ENCODE measurements around the gene MAVS. TPM values are rescaled to one million over a fixed set of nuclear protein-coding genes. Genes with fewer than 3 reads are reported as not detected.

The MAVS gene
- polyA plus RNA-seq (2013, experiment 1 of 2) = 9.5 TPM
- 12.2 TPM for polyA plus RNA-seq (2013, experiment 2 of 2)

GRCh38 chr20:3846740-3847428 is at the start of gene MAVS:
Gene MAVS (plus strand): TSS chr20:3846834. CDS start chr20:3854625, 7,791 bp downstream.
- Histone ChIP-seq H3K27ac (ENCODE audit: low read depth, low read length) (peak within 1 kb of the TSS; percentile 64), H3K4me3 (ENCODE audit: low read length) (peak within 1 kb of the TSS; percentile 98)
- WGBS = under 1% methylated on average over 72 of the region's 72 CpGs

DNA sequence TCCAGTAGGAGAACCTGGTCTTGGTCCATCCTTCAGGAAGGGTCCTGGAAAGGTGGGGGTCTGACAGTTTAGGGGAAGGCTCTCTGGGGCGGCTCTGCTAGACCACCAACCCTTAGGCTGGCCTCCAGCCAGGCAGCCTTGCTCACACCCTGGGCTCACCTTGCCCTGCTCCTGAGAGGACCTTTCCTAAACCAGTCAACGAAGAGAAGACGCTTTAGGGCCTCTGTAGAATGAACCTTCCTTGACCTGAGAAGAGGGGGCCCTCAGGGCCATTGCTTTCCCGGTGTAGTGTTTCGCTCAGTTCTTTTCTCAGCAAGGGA is 49.4 kb upstream of the MAVS start:
- WGBS = 71% methylated on average over 5 of the region's 5 CpGs
- H3K4me1 ChIP-seq (ENCODE audit: insufficient read depth, low read length) = peaks cover 38% of the 10 kb centered on the region
- no peak overlapping the region for H3K27ac ChIP-seq (ENCODE audit: low read depth, low read length)
- H3K27me3 ChIP-seq (ENCODE audit: insufficient read depth, low read length) = peaks cover 10% of the 10 kb centered on the region; the same call in 1 of the 2 replicates
- no peaks in the 10 kb centered on the region for H3K9me3 ChIP-seq (ENCODE audit: insufficient read depth, low read depth, low read length)
- H3K36me3 ChIP-seq (ENCODE audit: insufficient read depth, low read length) = peaks cover 15% of the 10 kb centered on the region
- peak overlapping the region; percentile 75 for H3K4me3 ChIP-seq (ENCODE audit: low read length)
- 0 out of 2 replicates have a peak overlapping the region, but pooled peaks have one; percentile 5 for H3K9ac ChIP-seq (ENCODE audit: low read depth, low read length)

More at GRCh38 chr20:3846740-3847428, at the start of gene MAVS:
- Histone ChIP-seq H3K4me1 (ENCODE audit: insufficient read depth, low read length) (no peaks in the 10 kb centered on the region), H3K36me3 (ENCODE audit: insufficient read depth, low read length) (no peaks in the 10 kb centered on the region), H3K9ac (ENCODE audit: low read depth, low read length) (peak within 1 kb of the TSS; percentile 87), H3K9me3 (ENCODE audit: insufficient read depth, low read depth, low read length) (no peaks in the 10 kb centered on the region), H3K27me3 (ENCODE audit: insufficient read depth, low read length) (no peaks in the 10 kb centered on the region)

GRCh38 chr20:3797592-3798372 is 48.9 kb upstream of the MAVS start:
- Histone ChIP-seq H3K27ac (ENCODE audit: low read depth, low read length) (no peak overlapping the region), H3K9ac (ENCODE audit: low read depth, low read length) (no peak overlapping the region), H3K9me3 (ENCODE audit: insufficient read depth, low read depth, low read length) (no peaks in the 10 kb centered on the region), H3K4me3 (ENCODE audit: low read length) (peak overlapping the region; percentile 75; the same call in 1 of the 2 replicates), H3K36me3 (ENCODE audit: insufficient read depth, low read length) (peaks cover 21% of the 10 kb centered on the region), H3K27me3 (ENCODE audit: insufficient read depth, low read length) (peaks cover 10% of the 10 kb centered on the region; the same call in 1 of the 2 replicates), H3K4me1 (ENCODE audit: insufficient read depth, low read length) (peaks cover 38% of the 10 kb centered on the region)
- 83% methylated on average over 18 of the region's 19 CpGs for WGBS

- 91% methylated on average over 3 of the region's 5 CpGs for WGBS
- Histone ChIP-seq H3K4me3 (ENCODE audit: low read length) (no peak overlapping the region), H3K4me1 (ENCODE audit: insufficient read depth, low read length) (peaks cover 38% of the 10 kb centered on the region), H3K27ac (ENCODE audit: low read depth, low read length) (no peak overlapping the region), H3K9me3 (ENCODE audit: insufficient read depth, low read depth, low read length) (no peaks in the 10 kb centered on the region), H3K36me3 (ENCODE audit: insufficient read depth, low read length) (peaks cover 27% of the 10 kb centered on the region), H3K9ac (ENCODE audit: low read depth, low read length) (no peak overlapping the region), H3K27me3 (ENCODE audit: insufficient read depth, low read length) (peaks cover 10% of the 10 kb centered on the region; the same call in 1 of the 2 replicates)
Measured at GRCh38 chr20:3798373-3798768, 48.3 kb upstream of the MAVS start.

DNA sequence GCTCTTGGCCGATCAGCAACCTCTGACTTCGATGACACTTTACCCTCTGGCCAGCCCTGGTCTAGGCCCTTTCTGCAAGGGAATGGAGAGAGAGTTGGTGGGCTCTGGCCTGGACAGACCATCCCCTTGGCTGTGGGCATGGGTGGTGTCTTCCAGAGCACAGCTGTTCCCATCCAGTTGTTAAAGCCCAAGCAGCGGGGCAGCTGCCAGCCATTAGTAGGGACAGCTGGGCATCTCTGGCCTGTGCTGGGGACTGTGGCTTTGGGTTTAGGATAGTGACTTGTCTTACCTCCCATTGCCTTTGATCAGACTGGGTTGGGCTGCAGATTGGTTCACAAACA is 47.8 kb upstream of the MAVS start:
- H3K4me1 ChIP-seq (ENCODE audit: insufficient read depth, low read length) = peaks cover 38% of the 10 kb centered on the region
- peaks cover 32% of the 10 kb centered on the region for H3K36me3 ChIP-seq (ENCODE audit: insufficient read depth, low read length)
- no peaks in the 10 kb centered on the region for H3K9me3 ChIP-seq (ENCODE audit: insufficient read depth, low read depth, low read length)
- H3K9ac ChIP-seq (ENCODE audit: low read depth, low read length) = no peak overlapping the region
- no peak overlapping the region; the same call in 1 of the 2 replicates for H3K27ac ChIP-seq (ENCODE audit: low read depth, low read length)
- peaks cover 10% of the 10 kb centered on the region; the same call in 1 of the 2 replicates for H3K27me3 ChIP-seq (ENCODE audit: insufficient read depth, low read length)
- WGBS = 96% methylated on average over 3 of the region's 3 CpGs
- no peak overlapping the region for H3K4me3 ChIP-seq (ENCODE audit: low read length)

GRCh38 chr20:3800256-3800877 is 46.3 kb upstream of the MAVS start:
- H3K4me1 ChIP-seq (ENCODE audit: insufficient read depth, low read length) = peaks cover 39% of the 10 kb centered on the region
- no peak overlapping the region for H3K4me3 ChIP-seq (ENCODE audit: low read length)
- WGBS = 78% methylated on average over 18 of the region's 18 CpGs
- peak overlapping the region; percentile 93 for H3K27ac ChIP-seq (ENCODE audit: low read depth, low read length)
- H3K27me3 ChIP-seq (ENCODE audit: insufficient read depth, low read length) = peaks cover 10% of the 10 kb centered on the region; the same call in 1 of the 2 replicates
- no peak overlapping the region for H3K9ac ChIP-seq (ENCODE audit: low read depth, low read length)
- peaks cover 43% of the 10 kb centered on the region for H3K36me3 ChIP-seq (ENCODE audit: insufficient read depth, low read length)
- H3K9me3 ChIP-seq (ENCODE audit: insufficient read depth, low read depth, low read length) = no peaks in the 10 kb centered on the region

- H3K27me3 ChIP-seq (ENCODE audit: insufficient read depth, low read length) = peaks cover 10% of the 10 kb centered on the region; the same call in 1 of the 2 replicates
- peaks cover 44% of the 10 kb centered on the region for H3K4me1 ChIP-seq (ENCODE audit: insufficient read depth, low read length)
- peak overlapping the region; percentile 93; the same call in 1 of the 2 replicates for H3K27ac ChIP-seq (ENCODE audit: low read depth, low read length)
- H3K9me3 ChIP-seq (ENCODE audit: insufficient read depth, low read depth, low read length) = no peaks in the 10 kb centered on the region
- H3K9ac ChIP-seq (ENCODE audit: low read depth, low read length) = no peak overlapping the region
- H3K4me3 ChIP-seq (ENCODE audit: low read length) = no peak overlapping the region
- WGBS = 94% methylated on average over 8 of the region's 8 CpGs
- H3K36me3 ChIP-seq (ENCODE audit: insufficient read depth, low read length) = peaks cover 44% of the 10 kb centered on the region
Measured at GRCh38 chr20:3800878-3801260, 45.8 kb upstream of the MAVS start.

DNA sequence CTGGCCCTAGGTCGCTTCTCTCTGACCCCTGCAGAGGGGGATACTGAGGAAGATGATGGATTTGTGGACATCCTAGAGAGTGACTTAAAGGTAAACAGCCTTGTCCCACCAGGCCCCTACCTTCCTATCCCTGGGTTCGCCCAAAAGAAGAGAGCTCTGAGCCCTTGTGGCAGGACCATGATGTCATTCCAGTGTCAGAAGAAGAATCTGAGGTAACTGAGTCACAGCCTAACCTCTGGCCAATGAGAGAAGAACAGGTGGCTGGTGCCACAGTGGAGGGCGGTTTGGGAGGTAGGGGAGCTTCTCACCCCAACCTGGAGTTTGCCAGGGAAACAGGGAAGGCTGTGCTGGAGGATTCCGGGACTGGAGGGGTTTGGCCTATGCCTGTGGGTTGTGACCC is 45.3 kb upstream of the MAVS start:
- H3K27ac ChIP-seq (ENCODE audit: low read depth, low read length) = no peak overlapping the region
- peaks cover 46% of the 10 kb centered on the region for H3K4me1 ChIP-seq (ENCODE audit: insufficient read depth, low read length)
- peaks cover 44% of the 10 kb centered on the region for H3K36me3 ChIP-seq (ENCODE audit: insufficient read depth, low read length)
- 91% methylated on average over 4 of the region's 4 CpGs for WGBS
- no peaks in the 10 kb centered on the region for H3K9me3 ChIP-seq (ENCODE audit: insufficient read depth, low read depth, low read length)
- no peak overlapping the region for H3K9ac ChIP-seq (ENCODE audit: low read depth, low read length)
- H3K4me3 ChIP-seq (ENCODE audit: low read length) = no peak overlapping the region
- peaks cover 10% of the 10 kb centered on the region; the same call in 1 of the 2 replicates for H3K27me3 ChIP-seq (ENCODE audit: insufficient read depth, low read length)

DNA sequence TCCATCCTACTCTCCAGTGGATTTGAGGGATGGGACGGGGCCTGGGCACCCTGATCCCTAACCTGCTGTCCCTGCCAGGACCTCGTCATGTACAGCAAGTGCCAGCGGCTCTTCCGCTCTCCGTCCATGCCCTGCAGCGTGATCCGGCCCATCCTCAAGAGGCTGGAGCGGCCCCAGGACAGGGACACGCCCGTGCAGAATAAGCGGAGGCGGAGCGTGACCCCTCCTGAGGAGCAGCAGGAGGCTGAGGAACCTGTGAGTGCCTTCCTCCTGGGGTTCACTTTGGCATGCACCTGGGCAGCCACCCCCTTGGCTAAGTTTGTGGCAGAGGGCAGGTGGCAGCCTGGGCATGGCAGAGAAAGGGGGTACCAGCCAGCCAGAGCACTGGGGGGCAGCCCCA is 44.8 kb upstream of the MAVS start:
- Histone ChIP-seq H3K9ac (ENCODE audit: low read depth, low read length) (no peak overlapping the region), H3K9me3 (ENCODE audit: insufficient read depth, low read depth, low read length) (no peaks in the 10 kb centered on the region), H3K36me3 (ENCODE audit: insufficient read depth, low read length) (peaks cover 44% of the 10 kb centered on the region), H3K27me3 (ENCODE audit: insufficient read depth, low read length) (peaks cover 6% of the 10 kb centered on the region; the same call in 1 of the 2 replicates), H3K4me1 (ENCODE audit: insufficient read depth, low read length) (peaks cover 45% of the 10 kb centered on the region), H3K4me3 (ENCODE audit: low read length) (no peak overlapping the region), H3K27ac (ENCODE audit: low read depth, low read length) (no peak overlapping the region)
- WGBS = 97% methylated on average over 13 of the region's 13 CpGs

- H3K9me3 ChIP-seq (ENCODE audit: insufficient read depth, low read depth, low read length) = no peaks in the 10 kb centered on the region
- no peak overlapping the region for H3K9ac ChIP-seq (ENCODE audit: low read depth, low read length)
- no peak overlapping the region for H3K27ac ChIP-seq (ENCODE audit: low read depth, low read length)
- WGBS = 93% methylated on average over 11 of the region's 11 CpGs
- peaks cover 47% of the 10 kb centered on the region for H3K4me1 ChIP-seq (ENCODE audit: insufficient read depth, low read length)
- H3K36me3 ChIP-seq (ENCODE audit: insufficient read depth, low read length) = peaks cover 44% of the 10 kb centered on the region
- no peaks in the 10 kb centered on the region for H3K27me3 ChIP-seq (ENCODE audit: insufficient read depth, low read length)
- H3K4me3 ChIP-seq (ENCODE audit: low read length) = no peak overlapping the region
Measured at GRCh38 chr20:3802524-3803239, 44.0 kb upstream of the MAVS start.

All from HUES64 (cell line).